C4-2B (cell line): Measurements from ENCODE around the gene ERVMER34-1.

Experiments
- ZFX ChIP-seq: fragments of 450-650 bp; IDR thresholded peaks from 2 replicates; pipeline ENCODE4 v1.6.1; 2017
- TF ChIP-seq, protein P1 (sequence below): fragments of 450-650 bp; conservative IDR thresholded peaks from 2 replicates; pipeline ENCODE4 v1.5.1; 2017; ENCODE audit warnings: mild to moderate bottlenecking

DNA sequence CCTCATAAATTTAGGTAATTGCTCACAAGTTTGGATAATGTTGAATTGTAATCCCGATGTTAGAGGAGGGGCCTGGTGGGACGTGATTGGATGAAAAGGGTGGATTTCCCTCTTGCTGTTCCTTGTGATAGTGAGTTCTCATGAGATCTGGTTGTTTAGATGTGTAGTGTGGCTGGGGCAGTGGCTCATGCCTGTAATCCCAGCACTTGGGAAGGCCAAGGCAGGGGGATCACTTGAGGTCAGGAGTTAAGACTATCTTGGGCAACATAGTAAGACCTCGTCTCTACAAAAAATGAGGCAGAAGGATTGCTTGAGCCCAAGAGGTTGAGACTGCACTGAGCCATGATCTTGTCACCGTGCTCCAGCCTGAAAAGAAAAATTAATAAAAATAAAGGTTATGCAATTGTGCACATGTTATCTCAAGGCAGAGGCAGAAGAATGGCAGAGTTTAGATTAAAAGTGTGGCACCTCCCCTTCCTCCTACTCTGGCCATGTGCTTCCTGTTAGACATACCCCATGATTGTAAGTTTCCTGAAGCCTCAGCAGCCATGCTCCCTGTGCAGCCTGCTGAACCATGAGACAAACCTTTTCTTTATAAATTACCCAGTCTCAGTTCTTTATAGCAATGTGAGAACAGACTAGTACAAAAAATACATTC lies 36.5 kb downstream of the ERVMER34-1 start:
- TF ChIP-seq, protein P1, sequence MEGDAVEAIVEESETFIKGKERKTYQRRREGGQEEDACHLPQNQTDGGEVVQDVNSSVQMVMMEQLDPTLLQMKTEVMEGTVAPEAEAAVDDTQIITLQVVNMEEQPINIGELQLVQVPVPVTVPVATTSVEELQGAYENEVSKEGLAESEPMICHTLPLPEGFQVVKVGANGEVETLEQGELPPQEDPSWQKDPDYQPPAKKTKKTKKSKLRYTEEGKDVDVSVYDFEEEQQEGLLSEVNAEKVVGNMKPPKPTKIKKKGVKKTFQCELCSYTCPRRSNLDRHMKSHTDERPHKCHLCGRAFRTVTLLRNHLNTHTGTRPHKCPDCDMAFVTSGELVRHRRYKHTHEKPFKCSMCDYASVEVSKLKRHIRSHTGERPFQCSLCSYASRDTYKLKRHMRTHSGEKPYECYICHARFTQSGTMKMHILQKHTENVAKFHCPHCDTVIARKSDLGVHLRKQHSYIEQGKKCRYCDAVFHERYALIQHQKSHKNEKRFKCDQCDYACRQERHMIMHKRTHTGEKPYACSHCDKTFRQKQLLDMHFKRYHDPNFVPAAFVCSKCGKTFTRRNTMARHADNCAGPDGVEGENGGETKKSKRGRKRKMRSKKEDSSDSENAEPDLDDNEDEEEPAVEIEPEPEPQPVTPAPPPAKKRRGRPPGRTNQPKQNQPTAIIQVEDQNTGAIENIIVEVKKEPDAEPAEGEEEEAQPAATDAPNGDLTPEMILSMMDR: no peak
- TF ChIP-seq ZFX: no peak
